SKM-1 treated with dmso at 0.1 percent for 144 hours (cell line): Measurements from ENCODE around the gene SGCG.

ENCODE experiments used
- DNase-seq: peaks from one replicate; lab custom pipeline; 2025; ENCODE audit not compliant: unreplicated experiment; lab: John Stamatoyannopoulos, UW

Gene SGCG

GRCh38 chr13:23323946-23324709 lies 143.3 kb downstream of the SGCG start:
- no peak for DNase-seq

- DNase-seq: no peak
Observed at GRCh38 chr13:23325191-23325590, 144.4 kb downstream of the SGCG start.

- no peak for DNase-seq
Observed at GRCh38 chr13:23330356-23330755, 149.6 kb downstream of the SGCG start.

GRCh38 chr13:23339225-23339624 lies 158.4 kb downstream of the SGCG start:
- DNase-seq: no peak

GRCh38 chr13:23344931-23345595 lies 164.3 kb downstream of the SGCG start:
- DNase-seq: no peak

GRCh38 chr13:23347601-23348000 lies 166.8 kb downstream of the SGCG start:
- no peak for DNase-seq

- DNase-seq: no peak
Observed at GRCh38 chr13:23348262-23349127, 167.7 kb downstream of the SGCG start.

GRCh38 chr13:23349161-23349897 lies 168.6 kb downstream of the SGCG start:
- no peak for DNase-seq

- no peak for DNase-seq
Observed at GRCh38 chr13:23350009-23350408, 169.2 kb downstream of the SGCG start.

GRCh38 chr13:23352161-23352560 lies 171.4 kb downstream of the SGCG start:
- no peak for DNase-seq

- DNase-seq: no peak
Observed at GRCh38 chr13:23354520-23354919, 173.7 kb downstream of the SGCG start.

- DNase-seq: no peak
Observed at GRCh38 chr13:23356368-23356767, 175.6 kb downstream of the SGCG start.

GRCh38 chr13:23357349-23357748 lies 176.6 kb downstream of the SGCG start:
- no peak for DNase-seq

- DNase-seq: no peak
Observed at GRCh38 chr13:23359882-23360281, 179.1 kb downstream of the SGCG start.

GRCh38 chr13:23365652-23366051 lies 184.9 kb downstream of the SGCG start:
- DNase-seq: no peak

- no peak for DNase-seq
Observed at GRCh38 chr13:23367907-23368306, 187.1 kb downstream of the SGCG start.

- DNase-seq: no peak
Observed at GRCh38 chr13:23372264-23372906, 191.6 kb downstream of the SGCG start.
